ENCODE measurements around the gene NPC1.
"Not testable (repeated sequence)": the region's sequence is repeated elsewhere in the genome, so short reads cannot be mapped to it uniquely, and the experiment has no call there.

The NPC1 gene

GRCh38 chr18:23573626-23574431 is 12.5 kb downstream of the NPC1 start:
- no peak for DNase-seq

GRCh38 chr18:23573020-23573419 is 13.3 kb downstream of the NPC1 start:
- DNase-seq, result no peak

- no peak for DNase-seq
Observed at GRCh38 chr18:23572570-23572969, 13.7 kb downstream of the NPC1 start.

GRCh38 chr18:23572012-23572411 is 14.3 kb downstream of the NPC1 start:
- no peak for DNase-seq

- DNase-seq, result no peak
Observed at GRCh38 chr18:23570912-23571504, 15.3 kb downstream of the NPC1 start.

GRCh38 chr18:23569299-23570063 is 16.8 kb downstream of the NPC1 start:
- no peak for DNase-seq

GRCh38 chr18:23568281-23569138 is 17.8 kb downstream of the NPC1 start:
- no peak for DNase-seq

- DNase-seq, result no peak
Observed at GRCh38 chr18:23567671-23568070, 18.6 kb downstream of the NPC1 start.

GRCh38 chr18:23565916-23566547 is 20.3 kb downstream of the NPC1 start:
- no peak for DNase-seq

GRCh38 chr18:23563377-23564043 is 22.8 kb downstream of the NPC1 start:
- no peak for DNase-seq

- DNase-seq, result no peak
Observed at GRCh38 chr18:23560186-23560585, 26.1 kb downstream of the NPC1 start.

GRCh38 chr18:23557511-23557910 is 28.8 kb downstream of the NPC1 start:
- DNase-seq, result not testable (repeated sequence)

GRCh38 chr18:23556145-23556780 is 30.0 kb downstream of the NPC1 start:
- DNase-seq, result no peak

- DNase-seq, result no peak
Observed at GRCh38 chr18:23553887-23554286, 32.4 kb downstream of the NPC1 start.

GRCh38 chr18:23552505-23552904 is 33.8 kb downstream of the NPC1 start:
- DNase-seq, result no peak

- no peak for DNase-seq
Observed at GRCh38 chr18:23551978-23552377, 34.3 kb downstream of the NPC1 start.

GRCh38 chr18:23550898-23551297 is 35.4 kb downstream of the NPC1 start:
- no peak for DNase-seq

GRCh38 chr18:23548719-23549118 is 37.6 kb downstream of the NPC1 start:
- no peak for DNase-seq

- DNase-seq, result no peak
Observed at GRCh38 chr18:23548275-23548674, 38.0 kb downstream of the NPC1 start.

- no peak for DNase-seq
Observed at GRCh38 chr18:23547846-23548245, 38.5 kb downstream of the NPC1 start.

- DNase-seq, result no peak
Observed at GRCh38 chr18:23547306-23547705, 39.0 kb downstream of the NPC1 start.
